Sigmoid colon (tissue), 7 donors: ENCODE data around the gene DTNBP1. TPM values are rescaled to one million over a fixed set of nuclear protein-coding genes. Genes with fewer than 3 reads are reported as not detected.

Source experiments
- DNase-seq: peaks from one replicate; pipeline ENCODE4 v3.0.0-alpha.2; 2019
- H3K27ac ChIP-seq, 4 donors: fragments of 200-600 bp; sonication (generic); one replicate each; pipeline ENCODE4 v1.5.1; 2016 to 2019; ENCODE audit warnings: mild to moderate bottlenecking in 1 of 4
- H3K27me3 ChIP-seq, 3 donors: fragments of 200-600 bp; sonication (generic); one replicate each; pipeline ENCODE4 v1.5.1; 2019; ENCODE audit warnings: mild to moderate bottlenecking in 1 of 3
- H3K36me3 ChIP-seq, 4 donors: fragments of 200-600 bp; sonication (generic); one replicate each; pipeline ENCODE4 v1.5.1; 2016 to 2019
- H3K4me1 ChIP-seq, 4 donors: fragments of 200-600 bp; sonication (generic); one replicate each; pipeline ENCODE4 v1.5.1; 2017 to 2019
- H3K4me3 ChIP-seq, 4 donors: fragments of 200-600 bp; sonication (generic); one replicate each; pipeline ENCODE4 v1.5.1; 2017 to 2019; ENCODE audit warnings: mild to moderate bottlenecking in 2 of 4, moderate library complexity in 1 of 4
- H3K9me3 ChIP-seq, 4 donors: fragments of 200-600 bp in 3 of 4; sonication (generic) in 3 of 4; one replicate each; pipeline versions ENCODE4 v1.5.1 to v1.6.1; 2013 to 2019
- CTCF ChIP-seq, 4 experiments: fragments of 450-650 bp in 3 of 4; fragments of 200-600 bp in 1 of 4; IDR thresholded peaks; one replicate each; pipeline ENCODE4 v1.5.1; 2016 to 2019; ENCODE audit warnings: antibody characterized with exemption in 4 of 4, mild to moderate bottlenecking in 3 of 4, moderate library complexity in 2 of 4
- EP300 ChIP-seq, 4 donors: sonication (generic); formaldehyde crosslinking; IDR thresholded peaks; one replicate each; pipeline ENCODE4 v1.6.1; 2017; ENCODE audit warnings: antibody characterized with exemption in 4 of 4
- POLR2A ChIP-seq, 2 donors: fragments of 450-650 bp; IDR thresholded peaks; one replicate each; pipeline ENCODE4 v1.6.1; 2016; ENCODE audit warnings: antibody characterized with exemption in 2 of 2, mild to moderate bottlenecking in 2 of 2, moderate library complexity in 2 of 2
- POLR2AphosphoS5 ChIP-seq, 4 donors: sonication (generic); formaldehyde crosslinking; IDR thresholded peaks; one replicate each; pipeline ENCODE4 v1.6.1; 2017; ENCODE audit warnings: antibody characterized with exemption in 4 of 4
- WGBS, 2 donors: extraction: QIAGEN DNeasy Blood & Tissue Kit; methylation state at CpG; one replicate each; pipeline ENCODE4 v1.1.7; 2013; 5-methylcytosine and 5-hydroxymethylcytosine counted together
- intact Hi-C: fragments of 100-400 bp; cut with DNase I; formaldehyde crosslinking; loops from one replicate; pipeline ENCODE4 v1.15.1; 2023
- polyA plus RNA-seq, 3 donors: library from polyadenylated mRNA; stranded (reverse); fragments of 200-250 nt; gene quantifications; one replicate each; pipeline ENCODE4 v1.2.3, GENCODE V29; 2013
- total RNA-seq, 4 donors: library from RNA; depleted of rRNA; stranded (reverse); fragments of >200 nt; gene quantifications; one replicate each; pipeline ENCODE4 v1.1.0, GENCODE V29; 2016
- donor health status: healthy with polysubstance abuse.
- donor health status: Bipolar disorder and iron deficiency.
- donor health status: healthy.

The DTNBP1 gene
- total and polyA plus RNA-seq, 7 donors, result 12.8 to 25.8 (median 18.7) TPM

GRCh38 chr6:15481390-15482291, 181.2 kb downstream of the DTNBP1 start:
- WGBS, 2 donors, result 61 to 85% methylated on average over 10 of the region's 10 CpGs
- intact Hi-C loops, result no loop called here
- no peak for DNase-seq

GRCh38 chr6:15480525-15480924, 182.3 kb downstream of the DTNBP1 start:
- intact Hi-C loops, result no loop called here
- H3K4me1 ChIP-seq, result peaks cover 0 to 42% (median 22%) of the 10 kb centered on the region in 4 donors
- no peaks in the 10 kb centered on the region for H3K9me3 ChIP-seq
- H3K27ac ChIP-seq, result no peak overlapping the region
- no peaks in the 10 kb centered on the region for H3K36me3 ChIP-seq
- no peak for DNase-seq
- no peak for TF ChIP-seq POLR2A (IDR thresholded peaks at IDR 0.05)
- no peak overlapping the region for H3K4me3 ChIP-seq
- H3K27me3 ChIP-seq, result no peaks in the 10 kb centered on the region
- WGBS, 2 donors, result 76 to 90% methylated on average over 7 of the region's 7 CpGs

More at GRCh38 chr6:15481390-15482291, 181.2 kb downstream of the DTNBP1 start:
- no peaks in the 10 kb centered on the region for H3K27me3 ChIP-seq
- H3K4me1 ChIP-seq, result peaks cover 0 to 40% (median 17%) of the 10 kb centered on the region in 4 donors
- no peak overlapping the region for H3K27ac ChIP-seq
- TF ChIP-seq POLR2A (IDR thresholded peaks at IDR 0.05), result no peak
- no peak for TF ChIP-seq EP300 (IDR thresholded peaks at IDR 0.05)
- TF ChIP-seq POLR2AphosphoS5 (IDR thresholded peaks at IDR 0.05), result no peak
- TF ChIP-seq CTCF (IDR thresholded peaks at IDR 0.05), result no peak
- H3K9me3 ChIP-seq, result no peaks in the 10 kb centered on the region
- no peak overlapping the region for H3K4me3 ChIP-seq
- no peaks in the 10 kb centered on the region for H3K36me3 ChIP-seq

GRCh38 chr6:15479761-15480160, 183.1 kb downstream of the DTNBP1 start:
- H3K4me1 ChIP-seq, result peaks cover 0 to 42% (median 22%) of the 10 kb centered on the region in 4 donors
- H3K4me3 ChIP-seq, result no peak overlapping the region
- H3K36me3 ChIP-seq, result peaks cover 0 to 4% (median 0%) of the 10 kb centered on the region in 4 donors
- 81 to 88% methylated on average over 5 of the region's 5 CpGs for WGBS, 2 donors
- intact Hi-C loops, result no loop called here
- DNase-seq, result no peak
- H3K9me3 ChIP-seq, result no peaks in the 10 kb centered on the region
- no peak overlapping the region for H3K27ac ChIP-seq
- TF ChIP-seq POLR2AphosphoS5 (IDR thresholded peaks at IDR 0.05), result no peak
- no peak for TF ChIP-seq EP300 (IDR thresholded peaks at IDR 0.05)
- no peak for TF ChIP-seq POLR2A (IDR thresholded peaks at IDR 0.05)
- no peak for TF ChIP-seq CTCF (IDR thresholded peaks at IDR 0.05)
- no peaks in the 10 kb centered on the region for H3K27me3 ChIP-seq

- Histone ChIP-seq H3K4me1 (peaks cover 0 to 49% (median 25%) of the 10 kb centered on the region in 4 donors), H3K9me3 (no peaks in the 10 kb centered on the region), H3K27ac (no peak overlapping the region), H3K36me3 (peaks cover 0 to 4% (median 0%) of the 10 kb centered on the region in 4 donors), H3K4me3 (no peak overlapping the region), H3K27me3 (no peaks in the 10 kb centered on the region)
- TF ChIP-seq EP300 (IDR thresholded peaks at IDR 0.05) (no peak), POLR2A (IDR thresholded peaks at IDR 0.05) (no peak), CTCF (IDR thresholded peaks at IDR 0.05) (no peak), POLR2AphosphoS5 (IDR thresholded peaks at IDR 0.05) (no peak)
- intact Hi-C loops, result no loop called here
- no peak for DNase-seq
- 56 to 84% methylated on average over 5 of the region's 5 CpGs for WGBS, 2 donors
Measured at GRCh38 chr6:15477746-15478145, 185.1 kb downstream of the DTNBP1 start.

- H3K9me3 ChIP-seq, result no peaks in the 10 kb centered on the region
- peaks cover 0 to 4% (median 0%) of the 10 kb centered on the region in 4 donors for H3K36me3 ChIP-seq
- TF ChIP-seq EP300 (IDR thresholded peaks at IDR 0.05), result no peak
- TF ChIP-seq POLR2A (IDR thresholded peaks at IDR 0.05), result no peak
- no peak for TF ChIP-seq POLR2AphosphoS5 (IDR thresholded peaks at IDR 0.05)
- TF ChIP-seq CTCF (IDR thresholded peaks at IDR 0.05), result no peak
- H3K27me3 ChIP-seq, result no peaks in the 10 kb centered on the region
- H3K4me1 ChIP-seq, result peaks cover 0 to 49% (median 25%) of the 10 kb centered on the region in 4 donors
- intact Hi-C loops, result no loop called here
- WGBS, 2 donors, result 60 to 86% methylated on average over 7 of the region's 7 CpGs
- H3K4me3 ChIP-seq, result no peak overlapping the region
- H3K27ac ChIP-seq, result peak overlapping the region; percentile 11 to 51 (median 32)
- DNase-seq, result no peak
Measured at GRCh38 chr6:15476631-15477380, 186.0 kb downstream of the DTNBP1 start.
